Activated CD8-positive, alpha-beta T cell treated with anti-CD3 and anti-CD28 coated beads for 36 hours (primary cell): ENCODE measurements around the gene CUL4A. TPM values are rescaled to one million over a fixed set of nuclear protein-coding genes. Genes with fewer than 3 reads are reported as not detected.
"Not testable (repeated sequence)": the region's sequence is repeated elsewhere in the genome, so short reads cannot be mapped to it uniquely, and the experiment has no call there.

ENCODE experiments used
- ATAC-seq: fragments of 200-7000 bp; cut with Tn5 transposase; one replicate; pipeline ENCODE4 v1.10.0; 2021; ENCODE audit warnings: mild to moderate bottlenecking, moderate library complexity
- CTCF ChIA-PET: fragments of 350-600 bp; sonication (Branson Sonifier 250); formaldehyde crosslinking; loops from one replicate; lab custom pipeline; 2021; ENCODE audit warnings: antibody characterized with exemption; lab: Charles Lee
- POLR2A ChIA-PET: fragments of 350-600 bp; sonication (Branson Sonifier 250); formaldehyde crosslinking; loops from one replicate; lab custom pipeline; 2021; ENCODE audit warnings: antibody characterized with exemption; lab: Charles Lee
- DNase-seq: peaks from one replicate; pipeline ENCODE4 v3.0.0-alpha.2; 2020
- H3K27ac Mint-ChIP-seq: one replicate; pipeline ENCODE4 v1.8.0; 2021; ENCODE audit warnings: mild to moderate bottlenecking, mixed read lengths
- H3K27me3 Mint-ChIP-seq: one replicate; pipeline ENCODE4 v1.8.0; 2021; ENCODE audit warnings: mixed read lengths
- H3K36me3 Mint-ChIP-seq: one replicate; pipeline ENCODE4 v1.8.0; 2021; ENCODE audit warnings: low read depth, mixed read lengths
- H3K4me1 Mint-ChIP-seq: one replicate; pipeline ENCODE4 v1.8.0; 2021; ENCODE audit warnings: low read depth, mixed read lengths
- H3K4me3 Mint-ChIP-seq: one replicate; pipeline ENCODE4 v1.8.0; 2021; ENCODE audit warnings: mild to moderate bottlenecking, moderate library complexity, mixed read lengths
- H3K9me3 Mint-ChIP-seq: one replicate; pipeline ENCODE4 v1.8.0; 2021; ENCODE audit warnings: mixed read lengths
- intact Hi-C: fragments of 100-400 bp; cut with micrococcal nuclease; formaldehyde crosslinking; loops from one replicate; pipeline ENCODE4 v1.10.0; 2022
- total RNA-seq, 2 experiments: library from RNA; stranded (reverse); gene quantifications; one replicate each; pipeline ENCODE4 v1.2.3, GENCODE V29; 2021
- TF ChIP-seq, protein P1 (sequence below): fragments of 200-600 bp; IDR thresholded peaks from one replicate; pipeline ENCODE4 v1.8.0; 2022; ENCODE audit warnings: antibody characterized with exemption, mild to moderate bottlenecking

Gene CUL4A
- total RNA-seq, 2 experiments from 2014 or later = 81.5 to 81.7 TPM

DNA sequence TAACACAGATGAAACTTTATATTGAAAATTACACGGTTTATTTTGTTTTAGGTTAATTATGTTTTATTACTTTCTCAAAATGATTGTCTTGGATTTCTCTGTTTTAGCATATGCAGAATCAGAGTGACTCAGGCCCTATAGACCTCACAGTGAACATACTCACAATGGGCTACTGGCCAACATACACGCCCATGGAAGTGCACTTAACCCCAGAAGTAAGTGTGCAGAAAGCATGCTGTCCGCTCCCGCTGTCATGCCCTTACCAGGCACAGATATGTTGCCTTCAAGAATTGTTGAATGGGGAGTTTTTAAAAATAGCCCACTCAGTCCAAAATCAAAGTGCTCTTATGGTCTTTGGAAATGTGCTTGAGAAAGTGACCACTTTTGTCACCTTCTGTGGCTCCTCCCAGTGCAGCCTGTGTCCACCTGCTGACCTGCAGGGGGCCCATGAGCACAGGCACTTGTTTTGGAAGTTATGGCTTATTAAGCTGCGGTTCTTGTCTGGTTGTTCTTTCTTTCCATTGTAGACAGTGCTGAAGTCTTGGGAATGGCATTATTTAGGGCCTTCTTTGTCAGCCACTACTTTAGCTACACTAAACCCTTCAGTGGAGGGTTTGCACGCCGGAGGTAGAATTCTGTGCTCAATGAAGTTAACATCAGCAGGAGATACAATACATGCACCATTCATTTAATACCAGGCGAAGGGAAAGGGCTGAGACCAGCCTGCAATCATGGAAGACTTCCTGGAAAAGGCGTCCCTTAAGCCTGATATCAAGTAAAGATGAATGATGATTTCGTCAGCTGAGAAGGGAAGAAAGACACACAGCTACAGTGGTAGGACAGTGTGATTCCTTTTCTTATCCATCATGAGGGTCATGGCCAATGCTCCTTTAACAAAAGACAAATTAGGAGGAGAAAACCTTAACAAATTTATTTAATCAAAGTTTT is 36.7 kb downstream of the CUL4A start:
- CTCF ChIA-PET = no interaction called here
- POLR2A ChIA-PET = no interaction called here
- H3K36me3 Mint-ChIP-seq = peaks cover 45% of the 10 kb centered on the region
- no peak overlapping the region for H3K27ac Mint-ChIP-seq
- intact Hi-C loops = no loop called here
- ATAC-seq = no peak
- no peaks in the 10 kb centered on the region for H3K27me3 Mint-ChIP-seq
- no peak overlapping the region for H3K4me3 Mint-ChIP-seq
- H3K4me1 Mint-ChIP-seq = no peaks in the 10 kb centered on the region
- H3K9me3 Mint-ChIP-seq = no peaks in the 10 kb centered on the region
- TF ChIP-seq, protein P1, sequence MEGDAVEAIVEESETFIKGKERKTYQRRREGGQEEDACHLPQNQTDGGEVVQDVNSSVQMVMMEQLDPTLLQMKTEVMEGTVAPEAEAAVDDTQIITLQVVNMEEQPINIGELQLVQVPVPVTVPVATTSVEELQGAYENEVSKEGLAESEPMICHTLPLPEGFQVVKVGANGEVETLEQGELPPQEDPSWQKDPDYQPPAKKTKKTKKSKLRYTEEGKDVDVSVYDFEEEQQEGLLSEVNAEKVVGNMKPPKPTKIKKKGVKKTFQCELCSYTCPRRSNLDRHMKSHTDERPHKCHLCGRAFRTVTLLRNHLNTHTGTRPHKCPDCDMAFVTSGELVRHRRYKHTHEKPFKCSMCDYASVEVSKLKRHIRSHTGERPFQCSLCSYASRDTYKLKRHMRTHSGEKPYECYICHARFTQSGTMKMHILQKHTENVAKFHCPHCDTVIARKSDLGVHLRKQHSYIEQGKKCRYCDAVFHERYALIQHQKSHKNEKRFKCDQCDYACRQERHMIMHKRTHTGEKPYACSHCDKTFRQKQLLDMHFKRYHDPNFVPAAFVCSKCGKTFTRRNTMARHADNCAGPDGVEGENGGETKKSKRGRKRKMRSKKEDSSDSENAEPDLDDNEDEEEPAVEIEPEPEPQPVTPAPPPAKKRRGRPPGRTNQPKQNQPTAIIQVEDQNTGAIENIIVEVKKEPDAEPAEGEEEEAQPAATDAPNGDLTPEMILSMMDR = no peak
- no peak for DNase-seq

DNA sequence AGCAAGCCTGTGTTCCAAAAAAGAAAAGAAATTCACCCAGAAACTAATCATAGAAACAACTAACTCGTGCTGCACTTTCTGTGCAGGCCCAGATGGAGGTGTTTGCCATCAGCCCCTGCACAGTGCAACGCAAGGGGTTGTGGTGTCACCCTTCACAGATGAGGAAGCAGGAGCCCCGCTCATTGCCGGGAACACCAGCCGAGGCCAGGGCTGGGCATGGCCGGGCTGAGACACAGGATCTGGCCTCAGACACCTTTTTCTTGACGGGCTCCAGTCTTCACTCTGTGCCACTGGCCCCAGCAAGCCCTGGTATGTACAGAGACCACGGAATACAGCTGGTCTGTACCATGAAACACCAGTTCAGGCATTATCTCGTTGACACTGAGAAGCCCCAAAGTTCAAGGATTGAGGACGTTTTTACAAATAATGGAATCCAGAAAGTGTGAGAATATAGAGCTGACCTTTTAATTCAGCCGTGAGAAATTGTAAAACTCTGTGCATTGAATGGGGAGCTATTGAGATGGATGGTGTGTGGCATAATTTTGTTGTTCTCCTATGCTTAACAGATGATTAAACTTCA is 43.2 kb downstream of the CUL4A start:
- DNase-seq (no peak), ATAC-seq (no peak)
- intact Hi-C loops = no loop called here
- Mint-ChIP-seq H3K4me3 (no peak overlapping the region), H3K9me3 (no peaks in the 10 kb centered on the region), H3K4me1 (no peaks in the 10 kb centered on the region), H3K27ac (no peak overlapping the region), H3K36me3 (peaks cover 55% of the 10 kb centered on the region), H3K27me3 (no peaks in the 10 kb centered on the region)
- TF ChIP-seq, protein P1 = no peak
- ChIA-PET POLR2A (interaction anchor here (0.6 kb wide), 1 partner anchor 199 kb away, joined by 3 read pairs; no protein-coding TSS in a partner anchor), CTCF (interaction anchor here (1.1 kb wide), 1 partner anchor 11 kb away, joined by 3 read pairs; no protein-coding TSS in a partner anchor)

DNA sequence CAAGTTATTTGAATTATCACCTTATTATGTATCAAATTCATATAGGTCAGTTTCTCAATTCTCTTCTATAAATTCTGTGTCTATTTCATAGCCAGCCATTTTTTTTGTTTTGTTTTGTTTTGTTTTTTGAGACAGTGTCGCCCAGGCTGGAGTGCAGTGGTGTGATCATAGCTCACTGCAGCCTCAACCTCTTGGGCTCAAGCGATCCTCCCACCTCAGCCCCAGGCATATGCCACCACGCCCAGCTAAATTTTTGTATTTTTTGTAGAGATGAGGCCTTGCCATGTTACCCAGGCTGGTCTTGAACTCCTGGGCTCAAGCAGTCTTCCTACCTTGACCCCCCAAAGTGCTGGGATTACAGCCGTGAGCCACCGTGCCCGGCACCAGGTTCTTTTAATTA is 48.5 kb downstream of the CUL4A start:
- H3K36me3 Mint-ChIP-seq = peaks cover 44% of the 10 kb centered on the region
- H3K27me3 Mint-ChIP-seq, ATAC-seq, POLR2A ChIA-PET, H3K4me1 Mint-ChIP-seq, DNase-seq, H3K9me3 Mint-ChIP-seq, H3K27ac Mint-ChIP-seq, H3K4me3 Mint-ChIP-seq, intact Hi-C loops: not testable (repeated sequence)
- CTCF ChIA-PET = interaction anchor here (1.2 kb wide), 1 partner anchor 305 kb away, joined by 3 read pairs; no protein-coding TSS in a partner anchor

DNA sequence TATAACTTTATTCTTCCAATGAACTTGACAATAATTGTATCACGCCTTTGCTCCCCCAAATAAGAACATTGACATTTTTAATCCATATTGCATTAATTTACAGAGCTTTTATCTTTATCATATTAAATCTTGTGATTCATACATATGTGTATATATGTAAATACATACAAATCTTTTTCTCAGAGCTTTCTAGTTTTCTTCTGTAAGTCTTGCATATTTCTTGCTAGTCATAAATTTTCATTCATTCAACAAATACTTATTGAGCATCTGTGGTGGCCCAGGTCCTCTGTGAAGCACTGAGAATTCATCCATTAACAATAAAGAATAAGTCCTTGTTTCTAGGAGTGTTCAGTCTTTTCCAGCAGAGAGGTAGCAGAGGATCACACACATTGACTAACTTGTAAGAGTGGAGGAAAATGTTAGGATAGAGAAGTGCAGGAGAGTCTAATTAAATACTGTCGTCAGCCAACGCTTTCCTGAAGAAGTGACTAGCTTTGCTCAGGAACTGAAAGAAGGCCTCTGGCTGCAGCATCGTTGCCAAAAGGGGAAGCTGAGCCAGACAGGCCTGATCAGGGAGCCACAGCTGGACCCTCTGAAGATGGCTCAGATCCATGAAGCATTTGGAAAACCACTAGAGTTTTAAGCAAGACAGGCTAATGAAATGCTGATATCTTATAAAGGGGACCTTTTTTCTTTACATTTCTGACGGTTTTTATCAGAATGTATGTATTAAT is 49.1 kb downstream of the CUL4A start:
- ChIA-PET POLR2A (interaction anchor here (0.8 kb wide), 1 partner anchor 49 kb away, joined by 3 read pairs; no protein-coding TSS in a partner anchor), CTCF (interaction anchor here (1.0 to 1.2 kb wide), 2 partner anchors 11 to 304 kb away, joined by 3 to 4 read pairs; no protein-coding TSS in a partner anchor)
- no peaks in the 10 kb centered on the region for H3K9me3 Mint-ChIP-seq
- no peak overlapping the region for H3K4me3 Mint-ChIP-seq
- H3K27me3 Mint-ChIP-seq = no peaks in the 10 kb centered on the region
- H3K27ac Mint-ChIP-seq = no peak overlapping the region
- ATAC-seq (no peak), DNase-seq (no peak)
- intact Hi-C loops = no loop called here
- peaks cover 43% of the 10 kb centered on the region for H3K36me3 Mint-ChIP-seq
- TF ChIP-seq, protein P1 = no peak
- no peaks in the 10 kb centered on the region for H3K4me1 Mint-ChIP-seq

DNA sequence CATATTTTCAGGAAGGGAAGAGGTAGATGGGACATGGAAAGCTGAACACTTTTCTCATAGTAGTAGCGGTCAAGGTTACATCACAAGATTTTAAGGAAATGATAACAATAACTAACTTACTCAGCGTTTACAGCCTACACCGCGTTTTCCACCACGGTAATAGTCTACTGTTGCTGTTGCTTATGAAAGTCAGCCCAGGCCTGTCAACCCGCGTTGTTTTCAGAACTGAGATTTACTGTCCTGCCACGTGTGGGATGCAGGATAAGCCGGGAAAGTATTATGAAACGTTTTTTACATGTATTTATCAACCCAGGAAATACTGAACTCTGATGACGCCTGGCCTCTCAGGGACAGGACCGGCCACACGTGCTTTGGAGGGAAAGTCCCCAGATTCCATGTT is 51.6 kb downstream of the CUL4A start:
- no peak for ATAC-seq
- ChIA-PET CTCF (interaction anchor here (1.1 kb wide), 1 partner anchor 133 kb away, joined by 3 read pairs; no protein-coding TSS in a partner anchor), POLR2A (no interaction called here)
- H3K4me3 Mint-ChIP-seq = no peak overlapping the region
- no peak for DNase-seq
- intact Hi-C loops = no loop called here
- H3K36me3 Mint-ChIP-seq = peaks cover 33% of the 10 kb centered on the region
- H3K9me3 Mint-ChIP-seq = no peaks in the 10 kb centered on the region
- TF ChIP-seq, protein P1 = no peak
- H3K27me3 Mint-ChIP-seq = no peaks in the 10 kb centered on the region
- no peak overlapping the region for H3K27ac Mint-ChIP-seq
- H3K4me1 Mint-ChIP-seq = no peaks in the 10 kb centered on the region

DNA sequence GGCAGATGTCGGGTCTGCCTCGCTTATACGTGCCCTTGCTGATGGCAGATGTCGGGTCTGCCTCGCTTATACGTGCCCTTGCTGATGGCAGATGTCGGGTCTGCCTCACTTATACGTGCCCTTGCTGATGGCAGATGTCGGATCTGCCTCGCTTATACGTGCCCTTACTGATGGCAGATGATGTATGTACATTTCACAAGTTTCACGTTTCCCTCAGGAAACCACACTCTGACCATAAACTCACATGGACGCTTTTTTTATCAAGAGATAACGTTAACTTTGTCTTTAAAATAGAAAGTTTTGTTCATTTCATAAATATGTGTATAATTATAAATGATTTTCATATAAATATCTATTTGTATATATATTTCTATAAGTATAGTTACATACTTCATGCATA is 53.6 kb downstream of the CUL4A start:
- intact Hi-C loops, H3K4me1 Mint-ChIP-seq, H3K9me3 Mint-ChIP-seq, ATAC-seq, H3K27me3 Mint-ChIP-seq, CTCF ChIA-PET, H3K27ac Mint-ChIP-seq, H3K4me3 Mint-ChIP-seq, DNase-seq: not testable (repeated sequence)
- peaks cover 17% of the 10 kb centered on the region for H3K36me3 Mint-ChIP-seq
- POLR2A ChIA-PET = interaction anchor here (0.9 kb wide), 1 partner anchor 35 kb away, joined by 3 read pairs; no protein-coding TSS in a partner anchor
